CD14-positive monocyte (primary cell): ENCODE measurements around the gene NFE2L3. TPM values are rescaled to one million over a fixed set of nuclear protein-coding genes. Genes with fewer than 3 reads are reported as not detected.

ENCODE experiments used
- DNase-seq, 3 donors: peaks; one replicate each; pipeline ENCODE4 v3.0.0-alpha.2; 2011 to 2022
- H2AFZ ChIP-seq: 2 replicates; pipeline ENCODE4 v1.6.0; 2012; ENCODE audit warnings: mild to moderate bottlenecking, low read depth, low read length, inconsistent platforms; ENCODE audit not compliant: insufficient read depth, poor library complexity, severe bottlenecking
- H3K27ac ChIP-seq, 2 donors: 1 replicate in 1 of 2; 2 replicates in 1 of 2; pipeline ENCODE4 v1.5.1; 2012 to 2013; ENCODE audit warnings: low read length in 2 of 2, control low read depth in 1 of 2, inconsistent platforms in 1 of 2, low read depth in 1 of 2, mild to moderate bottlenecking in 1 of 2
- H3K27me3 ChIP-seq, 2 donors: one replicate each; pipeline versions ENCODE4 v1.6.0 to v1.6.1; 2011 to 2013; ENCODE audit warnings: low read length in 2 of 2; ENCODE audit not compliant: control insufficient read depth in 2 of 2, insufficient read depth in 2 of 2
- H3K36me3 ChIP-seq, 2 donors: replicated peaks in 1 of 2; 1 replicate in 1 of 2; 2 replicates in 1 of 2; pipeline versions ENCODE4 v1.5.1 to v1.6.1; 2012 to 2013; ENCODE audit warnings: low read length in 2 of 2, control low read depth in 1 of 2, inconsistent platforms in 1 of 2, mild to moderate bottlenecking in 1 of 2; ENCODE audit not compliant: insufficient read depth in 2 of 2, control insufficient read depth in 1 of 2
- H3K4me1 ChIP-seq, 2 donors: 1 replicate in 1 of 2; 2 replicates in 1 of 2; pipeline versions ENCODE4 v1.5.1 to v1.6.1; 2012 to 2013; ENCODE audit warnings: low read length in 2 of 2, control low read depth in 1 of 2, inconsistent platforms in 1 of 2, mild to moderate bottlenecking in 1 of 2, moderate library complexity in 1 of 2; ENCODE audit not compliant: insufficient read depth in 2 of 2, control insufficient read depth in 1 of 2
- H3K4me2 ChIP-seq: replicated peaks from 2 replicates; pipeline ENCODE3; 2012; ENCODE audit warnings: low read length, moderate library complexity, mild to moderate bottlenecking; ENCODE audit not compliant: poor library complexity, severe bottlenecking; ENCODE audit errors: extremely low read depth
- H3K4me3 ChIP-seq, 3 experiments: fragments of 200-600 bp in 1 of 3; sonication (generic) in 1 of 3; replicated peaks in 1 of 3; 1 replicate in 2 of 3; 2 replicates in 1 of 3; pipeline ENCODE4 v1.5.1; 2011 to 2013; ENCODE audit warnings: low read length in 3 of 3, mild to moderate bottlenecking in 3 of 3, control low read depth in 2 of 3, low read depth in 2 of 3, inconsistent platforms in 1 of 3, moderate library complexity in 1 of 3
- H3K79me2 ChIP-seq: 2 replicates; pipeline ENCODE4 v1.6.0; 2012; ENCODE audit warnings: mild to moderate bottlenecking, control low read depth, inconsistent platforms, low read length, moderate library complexity; ENCODE audit not compliant: insufficient read depth
- H3K9ac ChIP-seq: 2 replicates; pipeline ENCODE4 v1.6.0; 2017; ENCODE audit warnings: low read length, mild to moderate bottlenecking; ENCODE audit not compliant: insufficient read depth, poor library complexity, severe bottlenecking
- H3K9me3 ChIP-seq, 2 donors: replicated peaks in 1 of 2; 1 replicate in 1 of 2; 2 replicates in 1 of 2; pipeline versions ENCODE4 v1.5.1 to v1.6.1; 2012 to 2013; ENCODE audit warnings: low read length in 2 of 2, control low read depth in 1 of 2; ENCODE audit not compliant: control insufficient read depth in 1 of 2, insufficient read depth in 1 of 2
- H4K20me1 ChIP-seq: 2 replicates; pipeline ENCODE4 v1.6.0; 2012; ENCODE audit warnings: mild to moderate bottlenecking, low read length, control low read depth, moderate library complexity; ENCODE audit not compliant: insufficient read depth
- H3K27ac Mint-ChIP-seq, 7 donors: one replicate each; pipeline ENCODE4 v1.8.0; 2020; ENCODE audit warnings: mild to moderate bottlenecking in 7 of 7, mixed read lengths in 7 of 7, moderate library complexity in 6 of 7, inconsistent platforms in 2 of 7
- H3K27me3 Mint-ChIP-seq, 3 donors: one replicate each; pipeline ENCODE4 v1.8.0; 2021 to 2022; ENCODE audit warnings: low read depth in 3 of 3, mild to moderate bottlenecking in 3 of 3, mixed read lengths in 3 of 3, moderate library complexity in 3 of 3, inconsistent platforms in 1 of 3
- H3K36me3 Mint-ChIP-seq, 2 donors: one replicate each; pipeline ENCODE4 v1.8.0; 2020; ENCODE audit warnings: mixed read lengths in 2 of 2, inconsistent platforms in 1 of 2, mild to moderate bottlenecking in 1 of 2
- H3K4me1 Mint-ChIP-seq: one replicate; pipeline ENCODE4 v1.8.0; 2020; ENCODE audit warnings: mild to moderate bottlenecking, mixed read lengths
- H3K4me3 Mint-ChIP-seq, 2 donors: one replicate each; pipeline ENCODE4 v1.8.0; 2020; ENCODE audit warnings: mild to moderate bottlenecking in 2 of 2, mixed read lengths in 2 of 2, moderate library complexity in 1 of 2
- H3K9me3 Mint-ChIP-seq, 7 donors: one replicate each; pipeline ENCODE4 v1.8.0; 2020 to 2022; ENCODE audit warnings: mixed read lengths in 7 of 7, mild to moderate bottlenecking in 6 of 7, moderate library complexity in 6 of 7, inconsistent platforms in 2 of 7
- WGBS: methylation state at CpG from one replicate; pipeline ENCODE4 v1.1.5; 2013; ENCODE audit warnings: missing lambda C conversion rate; ENCODE audit not compliant: insufficient coverage; 5-methylcytosine and 5-hydroxymethylcytosine counted together
- intact Hi-C, 2 donors: fragments of 100-400 bp; cut with micrococcal nuclease; formaldehyde crosslinking; loops; one replicate each; pipeline versions ENCODE4 v1.15.0 to v1.15.1; 2023
- polyA plus RNA-seq, 3 donors: library from polyadenylated mRNA; depleted of rRNA in 1 of 3; unstranded in 2 of 3; stranded (reverse) in 1 of 3; fragments of 300-500 nt in 2 of 3; fragments of >200 nt in 1 of 3; fragmentation: Illumina TruSeq in 2 of 3; gene quantifications; 1 replicate in 2 of 3; 2 replicates in 1 of 3; pipeline ENCODE4 v1.2.3, GENCODE V29; 2012 to 2021
- TF ChIP-seq, protein P1 (sequence below): fragments of 200-600 bp; IDR thresholded peaks from one replicate; pipeline ENCODE4 v1.8.0; 2022; ENCODE audit warnings: antibody characterized with exemption, mild to moderate bottlenecking

Gene NFE2L3
- polyA plus RNA-seq, 3 donors: 4.4 to 17.2 (median 10.6) TPM

DNA sequence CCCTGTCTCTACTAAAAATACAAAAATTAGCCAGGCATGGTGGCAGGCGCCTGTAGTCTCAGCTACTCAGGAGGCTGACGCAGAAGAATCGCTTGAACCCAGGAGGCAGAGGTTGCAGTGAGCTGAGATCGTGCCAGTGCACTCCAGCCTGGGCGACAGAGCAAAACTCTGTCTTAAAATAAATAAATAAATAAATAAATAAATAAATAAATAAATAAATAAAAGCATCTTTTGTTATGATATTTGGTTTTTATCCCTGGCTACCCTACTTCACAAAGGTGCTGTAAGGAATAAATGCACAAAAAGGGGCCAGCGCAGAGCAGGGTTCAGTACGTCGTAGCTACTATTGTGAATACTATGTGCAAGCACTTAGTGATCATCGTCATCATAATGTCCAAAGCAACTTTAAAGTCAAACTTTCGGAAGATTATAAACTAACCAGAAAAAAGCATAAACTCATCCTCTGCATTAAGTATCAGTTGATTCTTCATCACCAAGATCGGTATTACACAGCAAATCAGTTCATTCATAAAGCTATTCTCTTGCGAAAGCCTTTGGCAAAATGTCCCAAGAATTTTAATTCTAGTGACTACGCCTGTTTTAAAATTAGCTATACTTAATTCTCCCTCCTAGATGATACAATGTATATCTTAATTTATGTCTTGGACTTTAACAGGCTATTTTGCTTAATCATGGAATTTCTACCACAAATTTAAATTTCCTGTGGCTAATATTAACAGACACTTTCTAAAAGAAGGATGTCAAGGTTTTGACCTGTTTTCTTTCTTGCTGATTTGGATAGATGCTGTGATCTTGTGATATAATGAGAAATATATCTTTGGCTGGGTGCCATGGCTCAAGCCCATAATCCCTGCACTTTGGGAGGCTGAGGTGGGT is 7.6 kb upstream of the NFE2L3 start:
- H3K4me2 ChIP-seq: no peak overlapping the region
- H3K9me3 ChIP-seq: no peaks in the 10 kb centered on the region
- peaks cover 40% of the 10 kb centered on the region for H3K4me1 Mint-ChIP-seq
- intact Hi-C loops: no loop called here
- WGBS: 94% methylated on average over 3 of the region's 13 CpGs
- no peak overlapping the region for H2AFZ ChIP-seq
- TF ChIP-seq, protein P1, sequence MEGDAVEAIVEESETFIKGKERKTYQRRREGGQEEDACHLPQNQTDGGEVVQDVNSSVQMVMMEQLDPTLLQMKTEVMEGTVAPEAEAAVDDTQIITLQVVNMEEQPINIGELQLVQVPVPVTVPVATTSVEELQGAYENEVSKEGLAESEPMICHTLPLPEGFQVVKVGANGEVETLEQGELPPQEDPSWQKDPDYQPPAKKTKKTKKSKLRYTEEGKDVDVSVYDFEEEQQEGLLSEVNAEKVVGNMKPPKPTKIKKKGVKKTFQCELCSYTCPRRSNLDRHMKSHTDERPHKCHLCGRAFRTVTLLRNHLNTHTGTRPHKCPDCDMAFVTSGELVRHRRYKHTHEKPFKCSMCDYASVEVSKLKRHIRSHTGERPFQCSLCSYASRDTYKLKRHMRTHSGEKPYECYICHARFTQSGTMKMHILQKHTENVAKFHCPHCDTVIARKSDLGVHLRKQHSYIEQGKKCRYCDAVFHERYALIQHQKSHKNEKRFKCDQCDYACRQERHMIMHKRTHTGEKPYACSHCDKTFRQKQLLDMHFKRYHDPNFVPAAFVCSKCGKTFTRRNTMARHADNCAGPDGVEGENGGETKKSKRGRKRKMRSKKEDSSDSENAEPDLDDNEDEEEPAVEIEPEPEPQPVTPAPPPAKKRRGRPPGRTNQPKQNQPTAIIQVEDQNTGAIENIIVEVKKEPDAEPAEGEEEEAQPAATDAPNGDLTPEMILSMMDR: no peak
- peaks cover 39 to 40% of the 10 kb centered on the region in 2 donors for H3K4me1 ChIP-seq
- H3K79me2 ChIP-seq: no peaks in the 10 kb centered on the region
- no peak overlapping the region for H3K4me3 Mint-ChIP-seq
- H3K27ac Mint-ChIP-seq: peak overlapping the region in 2 of 7 donors; percentile 42 to 68
- peak in 1 of 3 donors; percentile 31 for DNase-seq
- H3K4me3 ChIP-seq: no peak overlapping the region
- H3K27ac ChIP-seq: no peak overlapping the region
- H3K36me3 Mint-ChIP-seq: no peaks in the 10 kb centered on the region
- peaks cover 0 to 11% (median 7%) of the 10 kb centered on the region in 7 donors for H3K9me3 Mint-ChIP-seq
- H3K36me3 ChIP-seq: no peaks in the 10 kb centered on the region
- H4K20me1 ChIP-seq: no peaks in the 10 kb centered on the region
- no peaks in the 10 kb centered on the region for H3K27me3 ChIP-seq
- no peak overlapping the region for H3K9ac ChIP-seq
- peaks cover 2 to 4% (median 2%) of the 10 kb centered on the region in 3 donors for H3K27me3 Mint-ChIP-seq

DNA sequence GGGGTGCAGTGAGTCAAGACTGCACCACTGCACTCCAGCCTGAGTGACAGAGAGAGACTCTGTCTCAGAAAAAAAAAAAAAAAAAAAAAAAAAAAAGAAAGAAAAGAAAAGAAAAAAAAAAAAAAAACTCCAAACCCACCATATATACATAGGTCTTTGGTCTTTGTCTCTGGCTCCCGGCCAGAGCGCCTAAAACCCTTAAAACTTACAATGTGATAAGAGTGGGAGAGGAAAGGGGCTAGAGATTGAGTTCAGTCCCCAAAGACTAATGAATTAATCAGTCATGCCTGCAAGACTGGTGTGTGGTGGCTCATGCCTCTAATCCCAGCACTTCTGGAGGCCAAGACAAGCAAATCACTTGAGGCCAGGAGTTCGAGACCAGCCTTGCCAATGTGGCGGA is 6.8 kb upstream of the NFE2L3 start:
- no peak overlapping the region for H3K4me3 ChIP-seq
- Mint-ChIP-seq H3K9me3 (peaks cover 0 to 11% (median 7%) of the 10 kb centered on the region in 7 donors), H3K4me3 (no peak overlapping the region), H3K27me3 (peaks cover 2 to 4% (median 2%) of the 10 kb centered on the region in 3 donors), H3K27ac (no peak overlapping the region), H3K36me3 (no peaks in the 10 kb centered on the region), H3K4me1 (peaks cover 32% of the 10 kb centered on the region)
- no peaks in the 10 kb centered on the region for H3K27me3 ChIP-seq
- no peak overlapping the region for H3K9ac ChIP-seq
- H3K36me3 ChIP-seq: no peaks in the 10 kb centered on the region
- H3K4me2 ChIP-seq: no peak overlapping the region
- TF ChIP-seq, protein P1: no peak
- no peak overlapping the region for H3K27ac ChIP-seq
- no peaks in the 10 kb centered on the region for H3K9me3 ChIP-seq
- WGBS: no CpG with 5 or more reads among the region's 4 CpGs
- H4K20me1 ChIP-seq: no peaks in the 10 kb centered on the region
- no peaks in the 10 kb centered on the region for H3K79me2 ChIP-seq
- no peak for DNase-seq
- H2AFZ ChIP-seq: no peak overlapping the region
- H3K4me1 ChIP-seq: peaks cover 31% of the 10 kb centered on the region in 2 donors
- intact Hi-C loops: no loop called here
